ENCODE measurements around the gene GOLGA8N. TPM values are rescaled to one million over a fixed set of nuclear protein-coding genes. Genes with fewer than 3 reads are reported as not detected.
A peak's percentile ranks its signal among the peaks of the same experiment; 100 is the strongest.

Gene GOLGA8N
- total RNA-seq, 1 donor from 2014 or later, result 12.2 TPM

GRCh38 chr15:32643907-32644445 is 50.7 kb downstream of the GOLGA8N start:
- DNase-seq (ENCODE audit: low spot score in 2 of 2, unreplicated experiment in 2 of 2), result no peak
- Mint-ChIP-seq H3K9me3 (no peaks in the 10 kb centered on the region), H3K4me1 (peaks cover 46% of the 10 kb centered on the region), H3K27ac (no peak overlapping the region), H3K4me3 (no peak overlapping the region), H3K27me3 (ENCODE audit: low read depth) (no peaks in the 10 kb centered on the region), H3K36me3 (no peaks in the 10 kb centered on the region)
- no peak for TF ChIP-seq CTCF (IDR thresholded peaks at IDR 0.05; ENCODE audit: unreplicated experiment)

GRCh38 chr15:32646291-32646690 is 53.0 kb downstream of the GOLGA8N start:
- no peak for TF ChIP-seq CTCF (IDR thresholded peaks at IDR 0.05; ENCODE audit: unreplicated experiment)
- Mint-ChIP-seq H3K27ac (peak overlapping the region; percentile 80), H3K4me1 (peaks cover 44% of the 10 kb centered on the region), H3K4me3 (peak overlapping the region; percentile 10), H3K9me3 (no peaks in the 10 kb centered on the region), H3K27me3 (ENCODE audit: low read depth) (no peaks in the 10 kb centered on the region), H3K36me3 (no peaks in the 10 kb centered on the region)
- DNase-seq (ENCODE audit: low spot score in 2 of 2, unreplicated experiment in 2 of 2), result peak; percentile 31 to 58

GRCh38 chr15:32649342-32649741 is 56.1 kb downstream of the GOLGA8N start:
- Mint-ChIP-seq H3K4me1 (peaks cover 41% of the 10 kb centered on the region), H3K27me3 (ENCODE audit: low read depth) (no peaks in the 10 kb centered on the region), H3K4me3 (no peak overlapping the region), H3K27ac (no peak overlapping the region), H3K36me3 (no peaks in the 10 kb centered on the region), H3K9me3 (no peaks in the 10 kb centered on the region)
- TF ChIP-seq CTCF (IDR thresholded peaks at IDR 0.05; ENCODE audit: unreplicated experiment), result no peak
- no peak for DNase-seq (ENCODE audit: low spot score in 2 of 2, unreplicated experiment in 2 of 2)

- peaks cover 22% of the 10 kb centered on the region for H3K4me1 Mint-ChIP-seq
- no peak overlapping the region for H3K4me3 Mint-ChIP-seq
- no peaks in the 10 kb centered on the region for H3K36me3 Mint-ChIP-seq
- peak; percentile 85 for TF ChIP-seq CTCF (IDR thresholded peaks at IDR 0.05; ENCODE audit: unreplicated experiment)
- H3K27me3 Mint-ChIP-seq (ENCODE audit: low read depth), result no peaks in the 10 kb centered on the region
- DNase-seq (ENCODE audit: low spot score in 2 of 2, unreplicated experiment in 2 of 2), result no peak
- H3K27ac Mint-ChIP-seq, result no peak overlapping the region
- no peaks in the 10 kb centered on the region for H3K9me3 Mint-ChIP-seq
These were observed 58.1 kb downstream of the GOLGA8N start for GRCh38 chr15:32651229-32651837.

- H3K27me3 Mint-ChIP-seq (ENCODE audit: low read depth), result no peaks in the 10 kb centered on the region
- H3K4me3 Mint-ChIP-seq, result no peak overlapping the region
- peaks cover 18% of the 10 kb centered on the region for H3K4me1 Mint-ChIP-seq
- H3K9me3 Mint-ChIP-seq, result no peaks in the 10 kb centered on the region
- no peak overlapping the region for H3K27ac Mint-ChIP-seq
- TF ChIP-seq CTCF (IDR thresholded peaks at IDR 0.05; ENCODE audit: unreplicated experiment), result no peak
- no peaks in the 10 kb centered on the region for H3K36me3 Mint-ChIP-seq
- no peak for DNase-seq (ENCODE audit: low spot score in 2 of 2, unreplicated experiment in 2 of 2)
These were observed 58.9 kb downstream of the GOLGA8N start for GRCh38 chr15:32652178-32652577.

Measured in mesothelial cell of epicardium (in vitro differentiated cells).